Erythroblast (primary cell): ENCODE measurements around the gene CCDC197.

Source experiments
- GATA1 ChIP-seq: IDR thresholded peaks from 2 replicates; pipeline ENCODE4 v1.6.1; 2011; ENCODE audit warnings: low read depth, mild to moderate bottlenecking, control low read depth, low read length, moderate library complexity
- POLR2A ChIP-seq: IDR thresholded peaks from 2 replicates; pipeline ENCODE4 v1.6.1; 2011; ENCODE audit warnings: mild to moderate bottlenecking, low read length

DNA sequence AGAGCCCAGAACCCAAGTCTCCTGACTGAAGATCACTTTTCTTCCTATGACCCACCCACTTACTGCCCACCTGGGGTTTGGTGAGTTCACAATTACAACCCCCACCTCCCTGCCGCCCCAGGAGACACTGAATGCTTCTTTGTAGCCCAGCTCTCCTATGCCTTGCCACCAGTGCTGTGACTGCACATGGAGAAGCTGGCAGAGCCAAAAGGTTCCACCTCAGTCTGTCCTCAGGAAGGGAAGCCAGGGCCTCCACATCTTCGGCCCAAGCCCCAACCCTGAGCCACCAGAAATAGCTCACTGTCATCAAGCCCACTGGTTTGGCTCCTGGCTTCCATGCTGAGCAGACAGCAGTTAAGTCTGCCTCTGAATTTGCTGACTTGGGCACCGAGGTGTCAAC, 54.7 kb downstream of the CCDC197 start:
- TF ChIP-seq POLR2A = no peak
- TF ChIP-seq GATA1 = no peak
